PC-3 (cell line): ENCODE data around the gene SIPA1L3. TPM values are rescaled to one million over a fixed set of nuclear protein-coding genes. Genes with fewer than 3 reads are reported as not detected.

ENCODE experiments used
- ATAC-seq: fragments of 200-7000 bp; cut with Tn5 transposase; 2 replicates; pipeline ENCODE4 v1.9.1; 2020; ENCODE audit warnings: mild to moderate bottlenecking, moderate library complexity
- BruUV-seq: library from RNA; stranded (reverse); fragments of 400-500 nt; replicated peaks from 2 replicates; lab custom pipeline; 2021; lab: Mats Ljungman, UMichigan
- CTCF ChIA-PET: fragments of 300-600 bp; sonication (Branson Sonifier 250); formaldehyde crosslinking; loops from one replicate; lab custom pipeline; 2022; ENCODE audit warnings: antibody characterized with exemption; lab: Charles Lee
- POLR2A ChIA-PET: fragments of 300-600 bp; sonication (Branson Sonifier 250); formaldehyde crosslinking; loops from one replicate; lab custom pipeline; 2022; ENCODE audit warnings: antibody characterized with exemption; ENCODE audit not compliant: unreplicated experiment; lab: Charles Lee
- DNase-seq: peaks from one replicate; pipeline ENCODE4 v3.0.0-alpha.2; 2015
- H2AFZ ChIP-seq: fragments of 300-600 bp; sonication (generic); 2 replicates; pipeline ENCODE4 v1.6.0; 2016; ENCODE audit warnings: antibody characterized with exemption, low read length
- H3F3A ChIP-seq: fragments of 300-600 bp; sonication (generic); one replicate; pipeline ENCODE4 v1.6.0; 2017; ENCODE audit warnings: antibody characterized with exemption, low read length, control low read depth, mild to moderate bottlenecking; ENCODE audit not compliant: unreplicated experiment
- H3K27ac ChIP-seq: fragments of 300-600 bp; sonication (generic); 2 replicates; pipeline ENCODE4 v1.5.1; 2016; ENCODE audit warnings: mild to moderate bottlenecking, low read length
- H3K27me3 ChIP-seq: fragments of 300-600 bp; sonication (generic); 2 replicates; pipeline ENCODE4 v1.6.1; 2016; ENCODE audit warnings: low read length, mixed read lengths
- H3K36me3 ChIP-seq: fragments of 300-600 bp; sonication (generic); 2 replicates; pipeline ENCODE4 v1.6.1; 2016; ENCODE audit warnings: low read depth, mixed run types, low read length, mixed read lengths
- H3K4me1 ChIP-seq: fragments of 300-600 bp; sonication (generic); 2 replicates; pipeline ENCODE4 v1.5.1; 2016; ENCODE audit warnings: low read length; ENCODE audit not compliant: insufficient read depth
- H3K4me2 ChIP-seq: fragments of 300-600 bp; sonication (generic); 2 replicates; pipeline ENCODE4 v1.6.0; 2016; ENCODE audit warnings: low read length
- H3K4me3 ChIP-seq: fragments of 300-600 bp; sonication (generic); 2 replicates; pipeline ENCODE4 v1.5.1; 2016; ENCODE audit warnings: mild to moderate bottlenecking, low read length, mixed read lengths
- H3K79me2 ChIP-seq: fragments of 300-600 bp; sonication (generic); 2 replicates; pipeline ENCODE4 v1.6.1; 2017; ENCODE audit warnings: low read length, mixed read lengths
- H3K9ac ChIP-seq: fragments of 300-600 bp; sonication (generic); 2 replicates; pipeline ENCODE4 v1.6.0; 2016; ENCODE audit warnings: mild to moderate bottlenecking, low read length
- H3K9me2 ChIP-seq: fragments of 300-600 bp; sonication (generic); replicated peaks from 2 replicates; pipeline ENCODE4 v1.6.1; 2016; ENCODE audit warnings: mixed run types, low read length, mixed read lengths
- H3K9me3 ChIP-seq: fragments of 300-600 bp; sonication (generic); 2 replicates; pipeline ENCODE4 v1.6.1; 2016; ENCODE audit warnings: low read length, mixed read lengths
- H4K20me1 ChIP-seq: fragments of 300-600 bp; sonication (generic); 2 replicates; pipeline ENCODE4 v1.6.1; 2016; ENCODE audit warnings: low read length, mixed read lengths
- CTCF ChIP-seq: fragments of 300-600 bp; sonication (generic); conservative IDR thresholded peaks from 2 replicates; pipeline ENCODE4 v1.5.1; 2017; ENCODE audit warnings: antibody characterized with exemption, low read depth, mild to moderate bottlenecking, low read length
- EZH2 ChIP-seq: fragments of 300-600 bp; sonication (generic); IDR thresholded peaks from one replicate; pipeline ENCODE4 v1.6.1; 2017; ENCODE audit warnings: antibody characterized with exemption, mild to moderate bottlenecking, low read length; ENCODE audit not compliant: unreplicated experiment
- EZH2phosphoT487 ChIP-seq: fragments of 300-600 bp; sonication (generic); IDR thresholded peaks from 2 replicates; pipeline ENCODE4 v1.6.1; 2018; ENCODE audit warnings: mild to moderate bottlenecking, antibody characterized with exemption, low read length, borderline replicate concordance
- intact Hi-C: fragments of 100-400 bp; cut with micrococcal nuclease; formaldehyde crosslinking; loops from 2 replicates; pipeline ENCODE4 v1.9.0; 2023
- total RNA-seq: library from RNA; depleted of rRNA; stranded (reverse); fragments of >200 nt; gene quantifications from 2 replicates; pipeline ENCODE4 v1.2.3, GENCODE V29; 2014

SIPA1L3 gene
- total RNA-seq, 1 experiment from 2014 or later: 38.7 TPM

- H3F3A ChIP-seq: peaks cover 4% of the 10 kb centered on the region
- H3K27ac ChIP-seq: no peak overlapping the region
- no peak for ATAC-seq
- H3K9ac ChIP-seq: no peak overlapping the region
- peaks cover 38% of the 10 kb centered on the region for H3K4me1 ChIP-seq
- ChIA-PET CTCF (no interaction called here), POLR2A (no interaction called here)
- no peak overlapping the region for H2AFZ ChIP-seq
- no peaks in the 10 kb centered on the region for H3K9me3 ChIP-seq
- peaks cover 18% of the 10 kb centered on the region for H3K36me3 ChIP-seq
- peaks cover 87% of the 10 kb centered on the region for H3K79me2 ChIP-seq
- no peak for TF ChIP-seq EZH2
- no peak for TF ChIP-seq EZH2phosphoT487
- TF ChIP-seq CTCF: no peak
- no peak overlapping the region for H3K4me3 ChIP-seq
- H3K27me3 ChIP-seq: no peaks in the 10 kb centered on the region
- DNase-seq: peak; percentile 44
- H3K9me2 ChIP-seq: no peaks in the 10 kb centered on the region
- intact Hi-C loops: no loop called here
- H4K20me1 ChIP-seq: no peaks in the 10 kb centered on the region
- no peak overlapping the region for H3K4me2 ChIP-seq
- no TSS peak for BruUV-seq
Measured at GRCh38 chr19:37930416-37930815, 23.4 kb downstream of the SIPA1L3 start.

- Histone ChIP-seq H3K9me3 (no peaks in the 10 kb centered on the region), H3K9me2 (no peaks in the 10 kb centered on the region), H3K9ac (peak overlapping the region; percentile 63), H3K79me2 (peaks cover 88% of the 10 kb centered on the region), H3K27ac (peak overlapping the region; percentile 87), H3K4me2 (peak overlapping the region; percentile 88), H3K27me3 (no peaks in the 10 kb centered on the region), H3K4me1 (peaks cover 38% of the 10 kb centered on the region), H3K36me3 (peaks cover 34% of the 10 kb centered on the region), H2AFZ (peak overlapping the region; percentile 60; the same call in 1 of the 2 replicates), H3K4me3 (peak overlapping the region; percentile 64), H3F3A (peaks cover 4% of the 10 kb centered on the region), H4K20me1 (no peaks in the 10 kb centered on the region)
- BruUV-seq: TSS peak; percentile 97
- CTCF ChIA-PET: interaction anchor here (0.6 to 1.2 kb wide), 2 partner anchors 30 to 67 kb away, joined by 3 read pairs; no protein-coding TSS in a partner anchor
- POLR2A ChIA-PET: interaction anchor here (0.5 to 1.2 kb wide), 9 partner anchors 22 to 1742 kb away, joined by 3 to 6 read pairs (median 3); partner anchors contain the start of genes SIPA1L3 and WDR87
- DNase-seq (peak; percentile 92), ATAC-seq (peak; percentile 73)
- TF ChIP-seq EZH2phosphoT487 (no peak), EZH2 (no peak), CTCF (no peak)
- intact Hi-C loops: loop anchor here (1.0 to 2.0 kb wide), 2 partner anchors 25 to 67 kb away; partner anchors contain the start of genes SIPA1L3 and WDR87
Measured at GRCh38 chr19:37931881-37932655, 25.1 kb downstream of the SIPA1L3 start.
